Glutamatergic neuron (in vitro differentiated cells): Measurements from ENCODE around the gene PRKACB. TPM values are rescaled to one million over a fixed set of nuclear protein-coding genes. Genes with fewer than 3 reads are reported as not detected.

Experiments
- DNase-seq: peaks from one replicate; pipeline ENCODE4 v3.0.0; 2022
- H3K27ac Mint-ChIP-seq: one replicate; pipeline ENCODE4 v1.8.0; 2020; ENCODE audit warnings: mild to moderate bottlenecking, mixed read lengths, inconsistent platforms; ENCODE audit not compliant: unreplicated experiment
- H3K27me3 Mint-ChIP-seq: one replicate; pipeline ENCODE4 v1.8.0; 2020; ENCODE audit warnings: mild to moderate bottlenecking, moderate library complexity, mixed read lengths, inconsistent platforms; ENCODE audit not compliant: unreplicated experiment
- H3K36me3 Mint-ChIP-seq: one replicate; pipeline ENCODE4 v1.8.0; 2020; ENCODE audit warnings: mild to moderate bottlenecking, mixed read lengths, inconsistent platforms; ENCODE audit not compliant: unreplicated experiment
- H3K4me1 Mint-ChIP-seq: one replicate; pipeline ENCODE4 v1.8.0; 2020; ENCODE audit warnings: mild to moderate bottlenecking, low read depth, mixed read lengths, inconsistent platforms; ENCODE audit not compliant: unreplicated experiment
- H3K4me3 Mint-ChIP-seq: one replicate; pipeline ENCODE4 v1.8.0; 2020; ENCODE audit warnings: mild to moderate bottlenecking, mixed read lengths, inconsistent platforms; ENCODE audit not compliant: unreplicated experiment
- H3K9me3 Mint-ChIP-seq: one replicate; pipeline ENCODE4 v1.8.0; 2020; ENCODE audit warnings: mild to moderate bottlenecking, moderate library complexity, mixed read lengths, inconsistent platforms; ENCODE audit not compliant: unreplicated experiment
- CTCF ChIP-seq: fragments of 200-600 bp; sonication (generic); IDR thresholded peaks from one replicate; pipeline ENCODE4 v1.5.0; 2021; ENCODE audit not compliant: partially characterized antibody, unreplicated experiment
- total RNA-seq: library from RNA; stranded (reverse); fragmentation: NEBNext Ultra II Directional; extraction: Animal tissue kit (Norgen Biotek cat#: 25700); gene quantifications from one replicate; pipeline ENCODE4 v1.2.1, GENCODE V29; 2021; ENCODE audit not compliant: unreplicated experiment

The PRKACB gene
- total RNA-seq, 1 donor from 2014 or later, result 11.2 TPM

GRCh38 chr1:84181350-84182005, 37.4 kb downstream of the PRKACB start:
- no peak for TF ChIP-seq CTCF
- Mint-ChIP-seq H3K4me1 (no peaks in the 10 kb centered on the region), H3K27ac (no peak overlapping the region), H3K9me3 (no peaks in the 10 kb centered on the region), H3K36me3 (no peaks in the 10 kb centered on the region), H3K4me3 (no peak overlapping the region), H3K27me3 (no peaks in the 10 kb centered on the region)
- DNase-seq, result no peak

DNA sequence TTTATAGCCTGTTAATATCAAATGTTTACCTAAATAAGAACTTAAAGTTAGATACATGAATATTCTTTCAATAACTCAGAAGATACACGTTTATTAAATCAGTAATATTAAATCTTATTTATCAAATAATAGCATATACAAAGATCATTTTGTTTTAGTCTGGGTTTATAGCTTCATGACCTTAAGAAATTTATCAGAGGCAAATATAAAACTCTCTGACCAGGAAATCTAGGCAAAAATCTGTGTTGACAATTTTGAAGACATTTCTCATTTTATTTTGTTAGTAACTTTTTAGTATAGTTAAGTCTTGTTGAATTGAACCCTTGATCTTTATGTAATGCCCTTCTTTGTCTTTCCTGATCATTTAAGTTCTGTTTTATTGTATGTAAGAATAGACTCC, 46.4 kb downstream of the PRKACB start:
- peaks cover 4% of the 10 kb centered on the region for H3K9me3 Mint-ChIP-seq
- no peak overlapping the region for H3K27ac Mint-ChIP-seq
- H3K36me3 Mint-ChIP-seq, result peaks cover 6% of the 10 kb centered on the region
- no peak for DNase-seq
- no peak for TF ChIP-seq CTCF
- H3K27me3 Mint-ChIP-seq, result no peaks in the 10 kb centered on the region
- H3K4me3 Mint-ChIP-seq, result no peak overlapping the region
- H3K4me1 Mint-ChIP-seq, result no peaks in the 10 kb centered on the region

DNA sequence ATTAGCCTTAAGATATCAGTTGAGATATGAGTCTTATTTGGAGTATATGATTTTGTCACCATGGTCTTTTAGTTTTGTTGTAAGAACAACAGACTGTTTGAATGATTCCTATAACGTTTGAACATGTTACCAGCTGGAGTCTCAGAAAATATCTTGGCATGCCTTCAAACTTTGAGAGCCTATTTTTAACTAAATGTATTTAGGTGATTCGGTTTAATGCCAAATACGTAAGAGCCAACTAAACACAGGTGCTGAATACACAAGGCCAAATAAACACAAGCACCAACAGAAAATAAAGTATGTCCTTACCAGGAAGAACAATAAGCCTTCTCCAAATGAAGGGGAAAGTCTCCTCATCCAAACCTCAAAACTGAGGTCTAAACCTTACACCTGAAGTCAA, 48.6 kb downstream of the PRKACB start:
- Mint-ChIP-seq H3K4me3 (no peak overlapping the region), H3K36me3 (peaks cover 6% of the 10 kb centered on the region), H3K9me3 (peaks cover 4% of the 10 kb centered on the region), H3K27ac (no peak overlapping the region), H3K4me1 (no peaks in the 10 kb centered on the region), H3K27me3 (no peaks in the 10 kb centered on the region)
- no peak for DNase-seq
- TF ChIP-seq CTCF, result no peak

DNA sequence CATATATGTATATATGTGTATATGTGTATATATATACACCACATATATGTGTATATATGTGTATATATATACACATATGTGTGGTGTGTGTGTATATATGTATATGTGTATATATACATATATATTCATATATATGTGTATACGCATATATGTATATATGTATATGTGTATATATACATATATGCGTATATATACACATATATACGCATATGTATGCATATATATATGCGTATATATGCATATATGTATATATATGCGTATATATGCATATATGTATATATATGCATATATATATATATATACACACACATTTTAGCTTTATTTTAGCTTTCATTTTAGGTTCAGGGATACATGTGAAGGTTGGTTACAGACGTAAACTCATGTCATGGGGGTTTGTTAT, 54.8 kb downstream of the PRKACB start:
- H3K4me3 Mint-ChIP-seq, result no peak overlapping the region
- no peaks in the 10 kb centered on the region for H3K4me1 Mint-ChIP-seq
- peaks cover 5% of the 10 kb centered on the region for H3K36me3 Mint-ChIP-seq
- no peak overlapping the region for H3K27ac Mint-ChIP-seq
- TF ChIP-seq CTCF, result no peak
- DNase-seq, result no peak
- no peaks in the 10 kb centered on the region for H3K27me3 Mint-ChIP-seq
- peaks cover 2% of the 10 kb centered on the region for H3K9me3 Mint-ChIP-seq

- Mint-ChIP-seq H3K4me1 (no peaks in the 10 kb centered on the region), H3K27me3 (no peaks in the 10 kb centered on the region), H3K9me3 (no peaks in the 10 kb centered on the region), H3K4me3 (no peak overlapping the region), H3K27ac (no peak overlapping the region), H3K36me3 (peaks cover 5% of the 10 kb centered on the region)
- TF ChIP-seq CTCF, result no peak
- no peak for DNase-seq
These were observed 55.2 kb downstream of the PRKACB start for GRCh38 chr1:84199257-84199656.
